Sigmoid colon (tissue), 7 donors: ENCODE results near the gene SLC38A8. TPM values are rescaled to one million over a fixed set of nuclear protein-coding genes. Genes with fewer than 3 reads are reported as not detected.
A peak's percentile ranks its signal among the peaks of the same experiment; 100 is the strongest.

Source experiments
- DNase-seq: peaks from one replicate; pipeline ENCODE4 v3.0.0-alpha.2; 2019
- H3K27ac ChIP-seq, 4 donors: fragments of 200-600 bp; sonication (generic); one replicate each; pipeline ENCODE4 v1.5.1; 2016 to 2019; ENCODE audit warnings: mild to moderate bottlenecking in 1 of 4
- H3K27me3 ChIP-seq, 3 donors: fragments of 200-600 bp; sonication (generic); one replicate each; pipeline ENCODE4 v1.5.1; 2019; ENCODE audit warnings: mild to moderate bottlenecking in 1 of 3
- H3K36me3 ChIP-seq, 4 donors: fragments of 200-600 bp; sonication (generic); one replicate each; pipeline ENCODE4 v1.5.1; 2016 to 2019
- H3K4me1 ChIP-seq, 4 donors: fragments of 200-600 bp; sonication (generic); one replicate each; pipeline ENCODE4 v1.5.1; 2017 to 2019
- H3K4me3 ChIP-seq, 4 donors: fragments of 200-600 bp; sonication (generic); one replicate each; pipeline ENCODE4 v1.5.1; 2017 to 2019; ENCODE audit warnings: mild to moderate bottlenecking in 2 of 4, moderate library complexity in 1 of 4
- H3K9me3 ChIP-seq, 4 donors: fragments of 200-600 bp in 3 of 4; sonication (generic) in 3 of 4; one replicate each; pipeline versions ENCODE4 v1.5.1 to v1.6.1; 2013 to 2019
- EP300 ChIP-seq, 4 donors: sonication (generic); formaldehyde crosslinking; IDR thresholded peaks; one replicate each; pipeline ENCODE4 v1.6.1; 2017; ENCODE audit warnings: antibody characterized with exemption in 4 of 4
- POLR2A ChIP-seq, 2 donors: fragments of 450-650 bp; IDR thresholded peaks; one replicate each; pipeline ENCODE4 v1.6.1; 2016; ENCODE audit warnings: antibody characterized with exemption in 2 of 2, mild to moderate bottlenecking in 2 of 2, moderate library complexity in 2 of 2
- POLR2AphosphoS5 ChIP-seq, 4 donors: sonication (generic); formaldehyde crosslinking; IDR thresholded peaks; one replicate each; pipeline ENCODE4 v1.6.1; 2017; ENCODE audit warnings: antibody characterized with exemption in 4 of 4
- WGBS, 2 donors: extraction: QIAGEN DNeasy Blood & Tissue Kit; methylation state at CpG; one replicate each; pipeline ENCODE4 v1.1.7; 2013; 5-methylcytosine and 5-hydroxymethylcytosine counted together
- intact Hi-C: fragments of 100-400 bp; cut with DNase I; formaldehyde crosslinking; loops from one replicate; pipeline ENCODE4 v1.15.1; 2023
- polyA plus RNA-seq, 3 donors: library from polyadenylated mRNA; stranded (reverse); fragments of 200-250 nt; gene quantifications; one replicate each; pipeline ENCODE4 v1.2.3, GENCODE V29; 2013
- total RNA-seq, 4 donors: library from RNA; depleted of rRNA; stranded (reverse); fragments of >200 nt; gene quantifications; one replicate each; pipeline ENCODE4 v1.1.0, GENCODE V29; 2016
- TF ChIP-seq, protein P1 (sequence below), 4 experiments: fragments of 450-650 bp in 3 of 4; fragments of 200-600 bp in 1 of 4; IDR thresholded peaks; one replicate each; pipeline ENCODE4 v1.5.1; 2016 to 2019; ENCODE audit warnings: antibody characterized with exemption in 4 of 4, mild to moderate bottlenecking in 3 of 4, moderate library complexity in 2 of 4
- donor health status: healthy with polysubstance abuse.
- donor health status: Bipolar disorder and iron deficiency.
- donor health status: healthy.

Gene SLC38A8
- total and polyA plus RNA-seq, 7 donors = not detected

DNA sequence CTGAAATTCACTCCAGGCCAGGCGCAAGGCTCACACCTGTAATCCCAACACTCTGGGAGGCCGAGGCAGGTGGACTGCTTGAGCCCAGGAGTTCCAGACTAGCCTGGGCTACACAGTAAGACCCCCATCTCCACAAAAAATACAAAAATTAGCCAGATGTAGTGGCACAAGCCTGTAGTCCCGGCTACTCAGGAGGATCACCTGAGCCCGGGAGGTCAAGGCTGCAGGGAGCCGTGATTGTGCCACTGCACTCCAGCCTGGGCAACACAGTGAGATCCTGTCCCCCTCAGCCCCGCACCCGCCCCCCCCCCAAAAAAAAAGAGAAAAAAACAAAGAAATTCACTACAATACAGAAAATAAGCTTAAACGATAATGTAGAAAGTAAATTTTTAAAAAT is 42.7 kb upstream of the SLC38A8 start:
- intact Hi-C loops = no loop called here
- Histone ChIP-seq H3K27me3 (no peaks in the 10 kb centered on the region), H3K36me3 (peaks cover 42 to 96% (median 52%) of the 10 kb centered on the region in 4 donors), H3K4me1 (peaks cover 0 to 13% (median 3%) of the 10 kb centered on the region in 4 donors), H3K4me3 (no peak overlapping the region), H3K9me3 (no peaks in the 10 kb centered on the region), H3K27ac (no peak overlapping the region)
- 82 to 83% methylated on average over 8 of the region's 8 CpGs for WGBS, 2 donors
- DNase-seq = no peak
- TF ChIP-seq POLR2AphosphoS5 (IDR thresholded peaks at IDR 0.05) = no peak
- TF ChIP-seq POLR2A (IDR thresholded peaks at IDR 0.05) = no peak
- TF ChIP-seq EP300 (IDR thresholded peaks at IDR 0.05) = no peak
- TF ChIP-seq, protein P1, sequence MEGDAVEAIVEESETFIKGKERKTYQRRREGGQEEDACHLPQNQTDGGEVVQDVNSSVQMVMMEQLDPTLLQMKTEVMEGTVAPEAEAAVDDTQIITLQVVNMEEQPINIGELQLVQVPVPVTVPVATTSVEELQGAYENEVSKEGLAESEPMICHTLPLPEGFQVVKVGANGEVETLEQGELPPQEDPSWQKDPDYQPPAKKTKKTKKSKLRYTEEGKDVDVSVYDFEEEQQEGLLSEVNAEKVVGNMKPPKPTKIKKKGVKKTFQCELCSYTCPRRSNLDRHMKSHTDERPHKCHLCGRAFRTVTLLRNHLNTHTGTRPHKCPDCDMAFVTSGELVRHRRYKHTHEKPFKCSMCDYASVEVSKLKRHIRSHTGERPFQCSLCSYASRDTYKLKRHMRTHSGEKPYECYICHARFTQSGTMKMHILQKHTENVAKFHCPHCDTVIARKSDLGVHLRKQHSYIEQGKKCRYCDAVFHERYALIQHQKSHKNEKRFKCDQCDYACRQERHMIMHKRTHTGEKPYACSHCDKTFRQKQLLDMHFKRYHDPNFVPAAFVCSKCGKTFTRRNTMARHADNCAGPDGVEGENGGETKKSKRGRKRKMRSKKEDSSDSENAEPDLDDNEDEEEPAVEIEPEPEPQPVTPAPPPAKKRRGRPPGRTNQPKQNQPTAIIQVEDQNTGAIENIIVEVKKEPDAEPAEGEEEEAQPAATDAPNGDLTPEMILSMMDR (IDR thresholded peaks at IDR 0.05) = no peak

GRCh38 chr16:84084570-84085270 is 42.1 kb upstream of the SLC38A8 start:
- Histone ChIP-seq H3K27me3 (no peaks in the 10 kb centered on the region), H3K4me1 (peaks cover 0 to 13% (median 3%) of the 10 kb centered on the region in 4 donors), H3K4me3 (no peak overlapping the region), H3K9me3 (no peaks in the 10 kb centered on the region), H3K36me3 (peaks cover 47 to 96% (median 48%) of the 10 kb centered on the region in 4 donors), H3K27ac (no peak overlapping the region)
- TF ChIP-seq, protein P1 (IDR thresholded peaks at IDR 0.05) = peak in 3 of 4 experiments; percentile 22 to 57 (median 41)
- no peak for TF ChIP-seq POLR2A (IDR thresholded peaks at IDR 0.05)
- WGBS, 2 donors = 41 to 53% methylated on average over 11 of the region's 11 CpGs
- intact Hi-C loops = no loop called here
- peak; percentile 70 for DNase-seq

- peaks cover 38 to 96% (median 43%) of the 10 kb centered on the region in 4 donors for H3K36me3 ChIP-seq
- no peaks in the 10 kb centered on the region for H3K27me3 ChIP-seq
- no peak overlapping the region for H3K4me3 ChIP-seq
- peaks cover 0 to 13% (median 3%) of the 10 kb centered on the region in 4 donors for H3K4me1 ChIP-seq
- no peaks in the 10 kb centered on the region for H3K9me3 ChIP-seq
- intact Hi-C loops = no loop called here
- WGBS, 2 donors = 86 to 87% methylated on average over 11 of the region's 11 CpGs
- peak overlapping the region in 1 of 4 donors; percentile 49 for H3K27ac ChIP-seq
- no peak for TF ChIP-seq POLR2A (IDR thresholded peaks at IDR 0.05)
- peak in 3 of 4 donors; percentile 36 to 74 (median 67) for TF ChIP-seq POLR2AphosphoS5 (IDR thresholded peaks at IDR 0.05)
- no peak for DNase-seq
These were observed 40.4 kb upstream of the SLC38A8 start for GRCh38 chr16:84082835-84083569.

DNA sequence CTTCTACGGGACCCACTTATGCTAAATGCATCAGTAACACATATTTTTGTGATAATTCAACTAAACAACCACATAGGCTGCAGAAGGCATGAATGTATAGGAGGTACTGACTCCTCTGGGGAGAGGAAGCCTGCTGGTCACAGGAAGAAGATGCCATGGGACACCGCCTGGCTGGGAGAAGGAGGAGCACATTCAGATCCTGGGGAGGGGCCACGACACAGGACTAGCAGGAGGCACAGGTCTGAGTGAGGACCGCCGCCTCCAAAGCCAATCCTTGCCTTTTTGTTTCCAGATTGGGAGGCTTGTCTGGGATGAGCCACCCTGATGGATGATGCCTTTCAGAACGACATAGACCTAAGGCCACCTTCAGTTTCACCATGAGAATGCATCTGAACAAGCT is 39.5 kb upstream of the SLC38A8 start:
- Histone ChIP-seq H3K27me3 (no peaks in the 10 kb centered on the region), H3K27ac (peak overlapping the region in 1 of 4 donors; percentile 49), H3K9me3 (no peaks in the 10 kb centered on the region), H3K4me3 (no peak overlapping the region), H3K36me3 (peaks cover 37 to 93% (median 42%) of the 10 kb centered on the region in 4 donors), H3K4me1 (peaks cover 0 to 13% (median 3%) of the 10 kb centered on the region in 4 donors)
- TF ChIP-seq POLR2AphosphoS5 (IDR thresholded peaks at IDR 0.05) = no peak
- TF ChIP-seq POLR2A (IDR thresholded peaks at IDR 0.05) = no peak
- no peak for TF ChIP-seq EP300 (IDR thresholded peaks at IDR 0.05)
- TF ChIP-seq, protein P1 (IDR thresholded peaks at IDR 0.05) = no peak
- intact Hi-C loops = no loop called here
- 87 to 88% methylated on average over 6 of the region's 6 CpGs for WGBS, 2 donors
- DNase-seq = no peak

GRCh38 chr16:84081446-84081989 is 38.9 kb upstream of the SLC38A8 start:
- no peaks in the 10 kb centered on the region for H3K9me3 ChIP-seq
- no peak overlapping the region for H3K27ac ChIP-seq
- WGBS, 2 donors = 91 to 92% methylated on average over 14 of the region's 14 CpGs
- no peak for DNase-seq
- intact Hi-C loops = no loop called here
- no peak overlapping the region for H3K4me3 ChIP-seq
- H3K4me1 ChIP-seq = peaks cover 0 to 13% (median 3%) of the 10 kb centered on the region in 4 donors
- TF ChIP-seq EP300 (IDR thresholded peaks at IDR 0.05) = no peak
- TF ChIP-seq POLR2A (IDR thresholded peaks at IDR 0.05) = no peak
- TF ChIP-seq, protein P1 (IDR thresholded peaks at IDR 0.05) = no peak
- TF ChIP-seq POLR2AphosphoS5 (IDR thresholded peaks at IDR 0.05) = no peak
- peaks cover 31 to 93% (median 36%) of the 10 kb centered on the region in 4 donors for H3K36me3 ChIP-seq
- H3K27me3 ChIP-seq = no peaks in the 10 kb centered on the region
